IMR-90 (cell line): ENCODE measurements around the gene STAT1. TPM values are rescaled to one million over a fixed set of nuclear protein-coding genes. Genes with fewer than 3 reads are reported as not detected.

ENCODE experiments used
- ATAC-seq: fragments of 200-7000 bp; cut with Tn5 transposase; 2 replicates; pipeline ENCODE4 v1.9.1; 2020; ENCODE audit warnings: low read depth, mild to moderate bottlenecking, moderate library complexity
- BruUV-seq: library from RNA; stranded (reverse); fragments of 400-500 nt; replicated peaks from 2 replicates; lab custom pipeline; 2021; lab: Mats Ljungman, UMichigan
- CTCF ChIA-PET: fragments of 300-600 bp; formaldehyde crosslinking; extraction: SDS; loops from one replicate; lab custom pipeline; 2021; ENCODE audit warnings: antibody characterized with exemption; lab: Yijun Ruan, JAX
- POLR2A ChIA-PET: fragments of 300-600 bp; sonication (Branson Sonifier 250); formaldehyde crosslinking; loops from one replicate; lab custom pipeline; 2022; ENCODE audit warnings: antibody characterized with exemption; ENCODE audit not compliant: unreplicated experiment; lab: Charles Lee
- DNase-seq: peaks from one replicate; pipeline ENCODE4 v3.0.0; 2013
- H2AFZ ChIP-seq: replicated peaks from 2 replicates; pipeline ENCODE3; 2013; ENCODE audit warnings: low read length, mild to moderate bottlenecking; ENCODE audit not compliant: poor library complexity
- H2AK5ac ChIP-seq: 2 replicates; pipeline ENCODE4 v1.6.1; 2013; ENCODE audit warnings: low read depth, low read length, inconsistent platforms
- H2AK9ac ChIP-seq: replicated peaks from 2 replicates; pipeline ENCODE3; 2013; ENCODE audit warnings: mild to moderate bottlenecking, low read depth, low read length, moderate library complexity; ENCODE audit not compliant: poor library complexity
- H2BK120ac ChIP-seq: 2 replicates; pipeline ENCODE4 v1.6.1; 2013; ENCODE audit warnings: low read depth, low read length, inconsistent platforms
- H2BK15ac ChIP-seq: 3 replicates; pipeline ENCODE4 v1.6.1; 2013; ENCODE audit warnings: low read depth, low read length, inconsistent platforms
- H2BK20ac ChIP-seq: 2 replicates; pipeline ENCODE4 v1.6.1; 2013; ENCODE audit warnings: low read depth, mild to moderate bottlenecking, inconsistent platforms, low read length, moderate library complexity
- H2BK5ac ChIP-seq: 2 replicates; pipeline ENCODE4 v1.6.1; 2013; ENCODE audit warnings: mild to moderate bottlenecking, low read depth, low read length, inconsistent platforms; ENCODE audit not compliant: poor library complexity, severe bottlenecking
- H3K14ac ChIP-seq: replicated peaks from 2 replicates; pipeline ENCODE4 v1.6.1; 2013; ENCODE audit warnings: low read depth, low read length, inconsistent platforms
- H3K18ac ChIP-seq: 2 replicates; pipeline ENCODE4 v1.6.1; 2013; ENCODE audit warnings: low read depth, low read length, control low read depth
- H3K23ac ChIP-seq: 2 replicates; pipeline ENCODE4 v1.6.1; 2013; ENCODE audit warnings: low read depth, low read length, inconsistent platforms
- H3K27ac ChIP-seq: 2 replicates; pipeline ENCODE4 v1.5.1; 2013; ENCODE audit warnings: mild to moderate bottlenecking, control low read depth, low read length; ENCODE audit not compliant: insufficient read depth
- H3K27me3 ChIP-seq: 2 replicates; pipeline ENCODE4 v1.6.1; 2013; ENCODE audit warnings: low read length; ENCODE audit not compliant: control insufficient read depth, insufficient read depth
- H3K36me3 ChIP-seq: 2 replicates; pipeline ENCODE4 v1.6.1; 2013; ENCODE audit warnings: low read length, mixed read lengths; ENCODE audit not compliant: control insufficient read depth, insufficient read depth
- H3K4ac ChIP-seq: 2 replicates; pipeline ENCODE4 v1.6.1; 2013; ENCODE audit warnings: low read depth, low read length, inconsistent platforms
- H3K4me1 ChIP-seq: 2 replicates; pipeline ENCODE4 v1.6.1; 2013; ENCODE audit warnings: low read length, mixed read lengths; ENCODE audit not compliant: control insufficient read depth, insufficient read depth
- H3K4me2 ChIP-seq: 2 replicates; pipeline ENCODE4 v1.6.1; 2013; ENCODE audit warnings: low read depth, mild to moderate bottlenecking, control low read depth, low read length, moderate library complexity
- H3K4me3 ChIP-seq: 2 replicates; pipeline ENCODE4 v1.5.1; 2013; ENCODE audit warnings: low read depth, mild to moderate bottlenecking, control low read depth, low read length, moderate library complexity; ENCODE audit not compliant: insufficient read depth
- H3K56ac ChIP-seq: 2 replicates; pipeline ENCODE4 v1.6.1; 2013; ENCODE audit warnings: low read length, inconsistent platforms; ENCODE audit not compliant: insufficient read depth; ENCODE audit errors: extremely low read depth
- H3K79me1 ChIP-seq, 2 experiments: 2 replicates each; pipeline ENCODE4 v1.6.1; 2013; ENCODE audit warnings: low read length in 2 of 2, inconsistent platforms in 1 of 2, low read depth in 1 of 2
- H3K9ac ChIP-seq: 2 replicates; pipeline ENCODE4 v1.6.1; 2013; ENCODE audit warnings: low read depth, low read length, control low read depth
- H3K9me1 ChIP-seq: 2 replicates; pipeline ENCODE4 v1.6.1; 2013; ENCODE audit warnings: low read length, inconsistent platforms; ENCODE audit not compliant: insufficient read depth
- H3K9me3 ChIP-seq: 2 replicates; pipeline ENCODE4 v1.6.1; 2013; ENCODE audit warnings: low read length; ENCODE audit not compliant: control insufficient read depth, insufficient read depth
- H4K20me1 ChIP-seq: 2 replicates; pipeline ENCODE4 v1.6.1; 2013; ENCODE audit warnings: low read length, inconsistent platforms; ENCODE audit not compliant: insufficient read depth
- H4K5ac ChIP-seq: 2 replicates; pipeline ENCODE4 v1.6.1; 2013; ENCODE audit warnings: mild to moderate bottlenecking, low read depth, low read length, control low read depth
- H4K8ac ChIP-seq, 2 experiments: 2 replicates each; pipeline ENCODE4 v1.6.1; 2013; ENCODE audit warnings: low read depth in 2 of 2, low read length in 2 of 2, control low read depth in 1 of 2, inconsistent platforms in 1 of 2
- H4K91ac ChIP-seq: 2 replicates; pipeline ENCODE4 v1.6.1; 2013; ENCODE audit warnings: low read depth, low read length, inconsistent platforms; ENCODE audit not compliant: insufficient read depth
- BHLHE40 ChIP-seq: fragments of 150-350 bp; IDR thresholded peaks from 2 replicates; pipeline ENCODE4 v1.6.1; 2016; ENCODE audit warnings: mild to moderate bottlenecking, low read depth, low read length
- CEBPB ChIP-seq: IDR thresholded peaks from 2 replicates; pipeline ENCODE4 v1.6.1; 2012; ENCODE audit warnings: low read depth, low read length, improper control_type of control experiment
- CHD1 ChIP-seq: IDR thresholded peaks from 2 replicates; pipeline ENCODE4 v1.6.1; 2012; ENCODE audit warnings: low read depth, low read length, improper control_type of control experiment
- MAZ ChIP-seq: IDR thresholded peaks from 2 replicates; pipeline ENCODE4 v1.6.1; 2012; ENCODE audit warnings: low read depth, mild to moderate bottlenecking, low read length, improper control_type of control experiment, moderate library complexity, borderline replicate concordance
- NFE2L2 ChIP-seq: fragments of 150-350 bp; IDR thresholded peaks from 2 replicates; pipeline ENCODE4 v1.6.1; 2016; ENCODE audit warnings: low read depth, mild to moderate bottlenecking, low read length
- POLR2A ChIP-seq: IDR thresholded peaks from 2 replicates; pipeline ENCODE4 v1.6.1; 2012; ENCODE audit warnings: mild to moderate bottlenecking, low read depth, low read length
- RAD21 ChIP-seq: IDR thresholded peaks from 2 replicates; pipeline ENCODE4 v1.6.1; 2012; ENCODE audit warnings: low read length, improper control_type of control experiment
- RFX5 ChIP-seq: IDR thresholded peaks from 2 replicates; pipeline ENCODE4 v1.8.0; 2012; ENCODE audit warnings: low read depth, mild to moderate bottlenecking, low read length, moderate library complexity
- SMC3 ChIP-seq: fragments of 150-350 bp; IDR thresholded peaks from 2 replicates; pipeline ENCODE4 v1.6.1; 2016; ENCODE audit warnings: low read depth, mild to moderate bottlenecking, antibody characterized with exemption, low read length, moderate library complexity
- dilution Hi-C: fragments of 300-500 bp; cut with HindIII; formaldehyde crosslinking; loops from one replicate; pipeline ENCODE4 v1.14.3; 2018; ENCODE audit warnings: low sequenced_read_pairs; ENCODE audit not compliant: unreplicated experiment
- in situ Hi-C: fragments of 300-500 bp; cut with MboI; formaldehyde crosslinking; loops from 3 replicates; pipeline ENCODE4 v1.14.3; 2019; ENCODE audit warnings: low sequenced_read_pairs, inconsistent platforms, mixed read lengths
- intact Hi-C: fragments of 100-400 bp; cut with micrococcal nuclease; formaldehyde crosslinking; loops from 2 replicates; pipeline ENCODE4 v1.10.0; 2022
- polyA plus RNA-seq, 3 experiments: library from polyadenylated mRNA; depleted of rRNA; stranded (reverse); fragments of >200 nt; gene quantifications; 2 replicates each; pipeline ENCODE4 v1.2.3, GENCODE V29; 2012; ENCODE audit warnings: low replicate concordance in 1 of 3
- total RNA-seq: library from RNA; depleted of rRNA; stranded (reverse); fragments of >200 nt; gene quantifications from 2 replicates; pipeline ENCODE4 v1.2.3, GENCODE V29; 2012
- TF ChIP-seq, protein P1 (sequence below): fragments of 150-350 bp; IDR thresholded peaks from 2 replicates; pipeline ENCODE4 v1.6.1; 2017; ENCODE audit warnings: mild to moderate bottlenecking, antibody characterized with exemption, low read length, low read depth
- TF ChIP-seq, protein P2 (sequence below): conservative IDR thresholded peaks from 2 replicates; pipeline ENCODE4 v1.5.1; 2012; ENCODE audit warnings: mild to moderate bottlenecking, low read depth, low read length, improper control_type of control experiment

Gene STAT1
- total and polyA plus RNA-seq, 2 of the 4 experiments (the other 2 are of a cell fraction): 43.2 to 67.9 TPM

DNA sequence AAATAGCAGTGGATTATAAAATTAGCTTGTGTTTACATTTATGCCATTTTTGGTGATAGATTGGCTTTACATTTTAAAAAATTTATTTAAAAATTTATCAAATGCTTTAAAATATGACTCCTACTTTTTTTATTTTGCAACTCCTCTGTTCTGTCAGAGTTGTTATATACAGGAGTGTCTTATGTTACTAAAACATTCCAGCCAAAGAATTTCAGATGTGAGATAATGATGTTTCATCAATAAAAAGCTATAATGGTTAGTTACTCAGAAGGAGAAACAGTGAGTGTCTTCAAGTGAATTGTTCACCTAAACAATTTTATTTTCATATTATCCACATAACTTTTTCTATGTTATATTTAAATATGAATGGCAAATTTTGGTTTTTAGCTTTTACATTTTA is 80.6 kb downstream of the STAT1 start:
- TF ChIP-seq, protein P1, sequence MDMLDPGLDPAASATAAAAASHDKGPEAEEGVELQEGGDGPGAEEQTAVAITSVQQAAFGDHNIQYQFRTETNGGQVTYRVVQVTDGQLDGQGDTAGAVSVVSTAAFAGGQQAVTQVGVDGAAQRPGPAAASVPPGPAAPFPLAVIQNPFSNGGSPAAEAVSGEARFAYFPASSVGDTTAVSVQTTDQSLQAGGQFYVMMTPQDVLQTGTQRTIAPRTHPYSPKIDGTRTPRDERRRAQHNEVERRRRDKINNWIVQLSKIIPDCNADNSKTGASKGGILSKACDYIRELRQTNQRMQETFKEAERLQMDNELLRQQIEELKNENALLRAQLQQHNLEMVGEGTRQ: no peak
- TF ChIP-seq CEBPB (no peak), POLR2A (no peak), NFE2L2 (no peak), CHD1 (no peak), MAZ (no peak), RFX5 (no peak), SMC3 (no peak), RAD21 (no peak), BHLHE40 (no peak)
- TF ChIP-seq, protein P2, sequence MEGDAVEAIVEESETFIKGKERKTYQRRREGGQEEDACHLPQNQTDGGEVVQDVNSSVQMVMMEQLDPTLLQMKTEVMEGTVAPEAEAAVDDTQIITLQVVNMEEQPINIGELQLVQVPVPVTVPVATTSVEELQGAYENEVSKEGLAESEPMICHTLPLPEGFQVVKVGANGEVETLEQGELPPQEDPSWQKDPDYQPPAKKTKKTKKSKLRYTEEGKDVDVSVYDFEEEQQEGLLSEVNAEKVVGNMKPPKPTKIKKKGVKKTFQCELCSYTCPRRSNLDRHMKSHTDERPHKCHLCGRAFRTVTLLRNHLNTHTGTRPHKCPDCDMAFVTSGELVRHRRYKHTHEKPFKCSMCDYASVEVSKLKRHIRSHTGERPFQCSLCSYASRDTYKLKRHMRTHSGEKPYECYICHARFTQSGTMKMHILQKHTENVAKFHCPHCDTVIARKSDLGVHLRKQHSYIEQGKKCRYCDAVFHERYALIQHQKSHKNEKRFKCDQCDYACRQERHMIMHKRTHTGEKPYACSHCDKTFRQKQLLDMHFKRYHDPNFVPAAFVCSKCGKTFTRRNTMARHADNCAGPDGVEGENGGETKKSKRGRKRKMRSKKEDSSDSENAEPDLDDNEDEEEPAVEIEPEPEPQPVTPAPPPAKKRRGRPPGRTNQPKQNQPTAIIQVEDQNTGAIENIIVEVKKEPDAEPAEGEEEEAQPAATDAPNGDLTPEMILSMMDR: no peak
- no TSS peak for BruUV-seq
- H2BK5ac ChIP-seq: no peak overlapping the region
- H3K79me1 ChIP-seq: peaks cover 2 to 8% of the 10 kb centered on the region in 2 experiments; a peak in 2 of 4 replicates
- no peaks in the 10 kb centered on the region for H3K9me3 ChIP-seq
- H3K36me3 ChIP-seq: peaks cover 13% of the 10 kb centered on the region
- in situ Hi-C loops (no loop called here), intact Hi-C loops (no loop called here), dilution Hi-C loops (no loop called here)
- CTCF ChIA-PET: interaction anchor here (0.6 to 1.1 kb wide), 2 partner anchors 15 to 643 kb away, joined by 3 to 4 read pairs; no protein-coding TSS in a partner anchor
- H4K5ac ChIP-seq: no peak overlapping the region
- H3K27ac ChIP-seq: no peak overlapping the region
- H3K9me1 ChIP-seq: peaks cover 3% of the 10 kb centered on the region; the same call in 1 of the 2 replicates
- H4K8ac ChIP-seq: no peak overlapping the region
- no peak overlapping the region for H3K56ac ChIP-seq
- H4K91ac ChIP-seq: no peak overlapping the region
- H3K4me3 ChIP-seq: no peak overlapping the region
- H3K4ac ChIP-seq: no peak overlapping the region
- peaks cover 5% of the 10 kb centered on the region; the same call in 1 of the 2 replicates for H4K20me1 ChIP-seq
- POLR2A ChIA-PET: no interaction called here
- H3K14ac ChIP-seq: no peak overlapping the region
- DNase-seq: no peak
- no peak overlapping the region for H3K4me2 ChIP-seq
- H3K18ac ChIP-seq: no peak overlapping the region
- H3K9ac ChIP-seq: no peak overlapping the region
- H2AK5ac ChIP-seq: no peak overlapping the region
- no peak overlapping the region for H3K23ac ChIP-seq
- H2AK9ac ChIP-seq: no peak overlapping the region
- no peak overlapping the region for H2AFZ ChIP-seq
- H2BK15ac ChIP-seq: no peak overlapping the region
- H3K4me1 ChIP-seq: 0 out of 2 replicates have a peak, but pooled peaks cover 1% of the 10 kb centered on the region
- no peak overlapping the region for H2BK20ac ChIP-seq
- no peaks in the 10 kb centered on the region for H3K27me3 ChIP-seq
- H2BK120ac ChIP-seq: no peak overlapping the region
- no peak for ATAC-seq
